ENCODE results near the gene ZNF644.

ZNF644 gene

GRCh38 chr1:91022518-91022929, 689 bp upstream of the ZNF644 start:
- H3K4me3 ChIP-seq (ENCODE audit: low read depth, low read length), result peak overlapping the region; percentile 77

- peak overlapping the region; percentile 88 for H3K4me3 ChIP-seq (ENCODE audit: low read depth, low read length)
These were observed 709 bp downstream of the ZNF644 start for GRCh38 chr1:91020967-91021685.

GRCh38 chr1:91020486-91020885, 1.3 kb downstream of the ZNF644 start:
- H3K4me3 ChIP-seq (ENCODE audit: low read depth, low read length), result peak overlapping the region; percentile 88

GRCh38 chr1:91018006-91018405, 3.8 kb downstream of the ZNF644 start:
- no peak overlapping the region for H3K4me3 ChIP-seq (ENCODE audit: low read depth, low read length)

- H3K4me3 ChIP-seq (ENCODE audit: low read depth, low read length), result no peak overlapping the region
These were observed 5.9 kb downstream of the ZNF644 start for GRCh38 chr1:91015794-91016550.

GRCh38 chr1:91015358-91015780, 6.5 kb downstream of the ZNF644 start:
- H3K4me3 ChIP-seq (ENCODE audit: low read depth, low read length), result no peak overlapping the region

GRCh38 chr1:91014475-91014874, 7.4 kb downstream of the ZNF644 start:
- no peak overlapping the region for H3K4me3 ChIP-seq (ENCODE audit: low read depth, low read length)

- H3K4me3 ChIP-seq (ENCODE audit: low read depth, low read length), result no peak overlapping the region
These were observed 8.5 kb downstream of the ZNF644 start for GRCh38 chr1:91013302-91013701.

GRCh38 chr1:91012196-91012595, 9.6 kb downstream of the ZNF644 start:
- H3K4me3 ChIP-seq (ENCODE audit: low read depth, low read length), result no peak overlapping the region

GRCh38 chr1:91011726-91012125, 10.1 kb downstream of the ZNF644 start:
- H3K4me3 ChIP-seq (ENCODE audit: low read depth, low read length), result no peak overlapping the region

GRCh38 chr1:91007827-91008226, 14.0 kb downstream of the ZNF644 start:
- H3K4me3 ChIP-seq (ENCODE audit: low read depth, low read length), result no peak overlapping the region

GRCh38 chr1:91007092-91007491, 14.7 kb downstream of the ZNF644 start:
- no peak overlapping the region for H3K4me3 ChIP-seq (ENCODE audit: low read depth, low read length)

GRCh38 chr1:91006113-91006908, 15.5 kb downstream of the ZNF644 start:
- H3K4me3 ChIP-seq (ENCODE audit: low read depth, low read length), result no peak overlapping the region

- H3K4me3 ChIP-seq (ENCODE audit: low read depth, low read length), result no peak overlapping the region
These were observed 16.6 kb downstream of the ZNF644 start for GRCh38 chr1:91005285-91005684.

- H3K4me3 ChIP-seq (ENCODE audit: low read depth, low read length), result no peak overlapping the region
These were observed 17.7 kb downstream of the ZNF644 start for GRCh38 chr1:91004145-91004544.

GRCh38 chr1:90996742-90997413, 25.0 kb downstream of the ZNF644 start:
- H3K4me3 ChIP-seq (ENCODE audit: low read depth, low read length), result no peak overlapping the region

- H3K4me3 ChIP-seq (ENCODE audit: low read depth, low read length), result no peak overlapping the region
These were observed 26.4 kb downstream of the ZNF644 start for GRCh38 chr1:90995311-90995894.

GRCh38 chr1:90994461-90994860, 27.4 kb downstream of the ZNF644 start:
- no peak overlapping the region for H3K4me3 ChIP-seq (ENCODE audit: low read depth, low read length)

GRCh38 chr1:90993245-90993644, 28.6 kb downstream of the ZNF644 start:
- H3K4me3 ChIP-seq (ENCODE audit: low read depth, low read length), result no peak overlapping the region

GRCh38 chr1:90990779-90991178, 31.1 kb downstream of the ZNF644 start:
- no peak overlapping the region for H3K4me3 ChIP-seq (ENCODE audit: low read depth, low read length)

GRCh38 chr1:90989990-90990389, 31.8 kb downstream of the ZNF644 start:
- no peak overlapping the region for H3K4me3 ChIP-seq (ENCODE audit: low read depth, low read length)
